ENCODE data around the gene CAMTA1.

The CAMTA1 gene

DNA sequence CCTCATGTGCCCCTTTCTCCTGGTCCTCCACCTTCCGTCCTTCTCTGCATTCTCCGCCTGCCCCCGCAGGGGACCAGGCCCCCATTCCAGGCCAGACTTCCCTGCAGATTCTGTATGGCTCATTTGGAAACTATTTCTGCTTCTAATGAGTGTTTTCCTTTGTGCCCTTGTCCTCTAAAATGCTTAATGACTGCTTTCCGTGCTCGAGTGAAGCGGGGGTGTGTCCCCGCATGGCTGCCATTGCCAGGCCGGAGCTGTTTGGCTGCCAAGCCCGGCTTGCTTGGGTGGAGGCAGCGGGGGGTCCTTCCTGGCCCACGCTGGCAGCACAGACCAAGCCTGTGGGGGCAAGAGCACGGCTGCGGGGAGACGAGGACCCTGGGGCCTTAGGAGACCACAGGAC is 686.6 kb downstream of the CAMTA1 start:
- no peak for DNase-seq (ENCODE audit: low read depth, low spot score)

DNA sequence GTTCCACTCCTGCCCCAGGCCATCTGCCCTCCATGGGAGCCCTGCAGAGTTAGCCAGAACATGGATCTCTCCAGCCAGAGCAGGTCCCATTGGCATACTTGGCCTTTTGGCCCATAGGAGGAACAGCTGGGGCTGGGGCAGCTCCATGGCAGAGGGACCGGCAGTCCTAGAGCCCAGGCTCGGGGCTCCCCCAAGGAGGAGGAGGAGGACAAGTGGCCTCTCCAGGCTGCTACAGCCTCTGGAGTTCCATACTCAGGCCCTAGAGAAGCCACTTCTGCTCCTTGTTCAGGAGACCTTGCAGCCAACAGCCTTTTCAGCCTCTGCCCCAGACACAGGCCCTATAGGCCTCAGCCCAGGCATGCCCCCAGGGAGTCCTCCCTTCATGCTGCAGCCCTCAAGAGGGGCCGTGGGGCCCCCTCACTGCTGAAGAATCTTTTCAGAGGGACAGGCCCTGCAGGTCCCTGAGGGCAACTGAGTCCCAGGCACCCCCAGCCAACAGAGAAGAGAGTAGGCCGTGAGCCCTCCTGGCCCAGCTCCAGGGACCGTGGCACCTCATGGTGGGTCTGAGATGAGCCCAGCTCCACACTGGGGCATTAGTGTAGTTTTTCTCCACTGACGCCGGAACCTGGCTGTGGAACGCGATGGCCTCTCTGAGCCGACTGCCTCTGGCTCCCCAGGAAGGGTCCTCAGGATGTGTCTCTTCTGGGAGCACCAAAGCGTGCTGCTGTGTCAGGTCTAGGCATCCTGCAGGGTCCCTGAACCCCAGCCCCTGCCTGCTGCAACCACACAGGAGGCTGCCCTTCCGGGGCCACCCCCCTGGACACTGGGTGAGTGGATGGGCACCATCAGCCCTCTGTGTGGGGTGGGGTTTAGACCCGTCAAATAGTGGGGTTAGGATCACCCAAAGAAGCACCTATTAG is 688.2 kb downstream of the CAMTA1 start:
- no peak for DNase-seq (ENCODE audit: low read depth, low spot score)

DNA sequence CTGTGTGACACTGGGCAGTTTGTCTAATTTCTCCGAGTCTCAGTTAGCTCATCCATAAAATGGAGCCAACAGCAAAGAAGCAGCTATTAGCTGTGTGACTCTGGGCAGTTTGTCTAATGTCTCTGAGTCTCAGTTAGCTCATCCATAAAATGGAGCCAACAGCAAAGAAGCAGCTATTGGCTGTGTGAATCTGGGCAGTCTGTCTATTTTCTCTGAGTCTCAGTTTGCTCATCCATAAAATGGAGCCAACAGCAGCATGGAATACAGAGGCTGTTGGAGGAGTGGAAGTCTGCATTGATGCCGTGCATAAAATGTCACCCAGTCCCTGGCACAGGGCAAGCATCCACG is 688.9 kb downstream of the CAMTA1 start:
- no peak for DNase-seq (ENCODE audit: low read depth, low spot score)

- DNase-seq (ENCODE audit: low read depth, low spot score): no peak
Observed at GRCh38 chr1:7474786-7475502, 689.7 kb downstream of the CAMTA1 start.

DNA sequence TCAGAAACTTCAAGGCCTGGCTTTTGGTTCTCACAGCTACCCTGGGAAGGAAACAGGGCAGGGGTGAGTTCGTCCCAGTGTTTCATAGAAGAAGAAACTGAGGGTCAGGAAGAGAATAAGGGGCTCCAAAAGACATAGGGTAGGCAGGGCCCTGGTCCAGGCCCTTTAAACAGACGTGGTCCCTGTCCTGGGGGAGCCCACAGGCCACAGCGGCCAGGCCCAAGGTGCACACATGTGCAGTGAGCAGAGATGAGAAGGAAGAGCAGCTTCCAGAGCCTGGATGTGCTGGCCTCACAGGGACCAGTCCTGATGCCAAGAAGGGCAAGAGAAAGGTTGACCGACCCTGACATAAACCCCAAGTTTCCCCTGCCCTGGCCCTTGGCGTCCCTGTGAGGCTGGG is 690.4 kb downstream of the CAMTA1 start:
- DNase-seq (ENCODE audit: low read depth, low spot score): no peak

DNA sequence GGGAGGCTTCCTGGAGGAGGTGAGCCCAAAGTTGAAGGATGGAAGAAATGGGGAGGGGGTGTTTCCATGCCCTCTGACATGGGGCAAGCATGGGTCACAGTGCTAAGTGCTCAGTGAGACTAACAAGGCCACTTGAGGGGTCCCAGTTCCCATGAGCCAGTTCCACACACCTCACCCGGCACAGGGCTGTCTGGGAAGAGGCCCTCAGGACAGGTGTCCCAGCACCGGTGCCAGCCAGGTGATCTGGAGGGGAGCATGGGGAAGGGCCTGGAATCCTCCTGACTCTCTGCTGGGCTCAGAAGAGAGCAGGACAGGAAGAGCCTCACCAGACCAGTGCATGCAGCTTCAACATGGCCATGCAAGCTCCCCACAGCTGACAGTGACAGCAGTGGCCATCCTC is 691.1 kb downstream of the CAMTA1 start:
- DNase-seq (ENCODE audit: low read depth, low spot score): no peak

GRCh38 chr1:7476861-7477547 is 691.8 kb downstream of the CAMTA1 start:
- DNase-seq (ENCODE audit: low read depth, low spot score): no peak

GRCh38 chr1:7477593-7477992 is 692.3 kb downstream of the CAMTA1 start:
- DNase-seq (ENCODE audit: low read depth, low spot score): no peak

DNA sequence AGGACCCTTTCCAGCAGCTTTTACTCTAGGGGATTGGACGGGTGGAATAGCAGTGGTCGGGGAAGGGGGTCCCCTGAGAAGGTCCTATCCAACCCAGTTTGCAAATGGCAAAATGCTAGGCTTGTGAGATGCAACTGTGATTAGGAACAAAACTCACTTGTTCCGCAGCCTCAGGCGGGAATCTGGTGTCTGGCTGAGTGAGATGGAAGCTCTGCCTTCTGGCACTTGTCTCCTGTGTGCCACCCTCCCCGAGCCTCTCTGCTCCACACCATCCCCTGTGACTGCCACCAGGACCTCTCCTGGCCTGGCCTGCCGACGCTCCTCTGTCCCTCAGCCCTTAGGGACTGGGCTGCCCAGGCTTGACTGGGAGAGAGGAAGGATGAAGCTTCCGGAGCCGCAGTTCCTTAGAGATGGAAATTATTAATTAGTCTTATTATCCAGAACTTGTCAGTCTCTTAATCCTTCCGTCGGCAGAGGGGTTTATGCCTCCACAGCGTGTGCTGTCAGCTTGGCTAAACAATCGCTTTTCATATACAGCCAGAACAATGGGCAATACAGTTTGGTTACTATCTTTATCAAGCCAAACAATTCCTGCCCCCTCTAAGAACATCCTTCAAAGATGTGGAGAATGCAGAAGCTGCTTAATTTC is 693.0 kb downstream of the CAMTA1 start:
- no peak for DNase-seq (ENCODE audit: low read depth, low spot score)

- no peak for DNase-seq (ENCODE audit: low read depth, low spot score)
Observed at GRCh38 chr1:7478809-7479499, 693.7 kb downstream of the CAMTA1 start.

DNA sequence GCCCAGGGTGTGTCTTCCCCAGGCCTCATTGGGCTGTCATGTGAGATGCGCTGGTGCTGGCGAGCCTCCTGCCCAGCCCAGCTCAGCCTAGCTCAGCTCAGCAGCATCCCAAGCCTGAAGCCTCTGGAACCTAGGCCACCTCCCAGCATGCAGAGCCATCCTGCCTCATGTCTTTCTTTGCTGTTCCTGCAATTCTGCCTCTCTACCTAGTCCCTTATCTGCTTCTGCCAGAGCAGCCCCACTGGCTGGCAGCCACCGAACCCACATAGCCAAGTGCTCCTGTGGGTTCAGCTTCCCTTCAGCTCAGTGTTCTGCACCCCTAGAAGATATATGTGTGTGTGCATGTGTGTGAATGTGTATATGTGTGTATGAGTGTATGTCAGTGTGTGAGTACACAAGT is 694.3 kb downstream of the CAMTA1 start:
- DNase-seq (ENCODE audit: low read depth, low spot score): no peak

- no peak for DNase-seq (ENCODE audit: low read depth, low spot score)
Observed at GRCh38 chr1:7481194-7481593, 695.9 kb downstream of the CAMTA1 start.

DNA sequence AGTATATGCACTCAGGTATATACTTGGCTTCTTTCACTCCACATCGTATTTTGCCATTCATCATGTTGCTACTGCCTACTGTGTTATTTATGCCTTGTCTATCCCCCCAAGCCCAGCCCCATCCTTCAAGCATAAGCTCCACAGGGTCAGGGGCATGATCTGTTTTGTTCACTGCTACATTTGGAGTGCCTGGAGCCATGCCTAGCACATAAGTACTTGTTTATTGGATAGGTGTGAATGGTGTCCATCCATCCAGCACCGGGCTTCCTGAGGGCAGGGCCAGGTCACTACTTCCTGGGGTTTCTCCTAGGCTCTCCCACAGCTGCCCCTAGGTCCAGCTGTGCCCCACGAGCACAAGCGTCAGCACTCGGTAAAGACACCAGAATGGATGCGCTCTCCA is 696.8 kb downstream of the CAMTA1 start:
- DNase-seq (ENCODE audit: low read depth, low spot score): no peak

GRCh38 chr1:7482772-7483495 is 697.7 kb downstream of the CAMTA1 start:
- DNase-seq (ENCODE audit: low read depth, low spot score): no peak

DNA sequence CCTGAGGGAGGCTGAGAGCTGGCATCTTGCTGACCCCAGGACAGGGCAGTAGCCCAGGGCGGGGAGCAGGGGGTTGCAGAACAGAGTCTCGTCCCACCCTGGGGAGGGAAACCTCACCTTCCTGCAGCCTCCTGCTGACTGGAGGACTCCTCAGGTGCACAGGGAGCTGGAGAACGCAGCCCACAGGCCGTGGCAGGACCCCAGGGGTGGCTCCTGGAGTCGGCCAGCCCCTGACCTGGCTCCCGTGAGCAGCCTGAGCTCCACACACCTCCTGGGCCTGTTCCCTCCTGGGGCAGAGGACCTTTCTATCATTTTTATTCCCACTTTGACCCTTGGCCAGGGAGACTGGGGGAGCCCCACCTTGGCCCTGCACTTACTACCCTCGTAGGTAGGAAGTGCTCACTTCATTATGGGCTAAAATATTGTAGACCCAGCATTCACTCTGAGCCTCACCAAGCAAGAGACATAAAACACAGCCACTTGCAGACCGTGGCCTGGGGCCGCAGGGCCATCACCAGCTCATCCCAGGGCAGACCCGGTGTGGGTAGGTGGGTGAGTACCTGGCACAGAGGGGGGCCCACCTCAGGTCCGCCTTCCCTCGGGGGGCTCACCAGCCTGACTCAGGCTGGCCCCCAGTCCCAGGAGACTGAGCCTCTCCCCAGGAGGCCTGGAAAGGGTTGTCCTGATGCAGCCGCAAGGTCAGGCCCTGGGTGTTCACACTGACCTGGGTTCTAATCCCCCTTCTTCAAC is 698.6 kb downstream of the CAMTA1 start:
- DNase-seq (ENCODE audit: low read depth, low spot score): no peak

- DNase-seq (ENCODE audit: low read depth, low spot score): no peak
Observed at GRCh38 chr1:7485086-7485780, 700.0 kb downstream of the CAMTA1 start.

DNA sequence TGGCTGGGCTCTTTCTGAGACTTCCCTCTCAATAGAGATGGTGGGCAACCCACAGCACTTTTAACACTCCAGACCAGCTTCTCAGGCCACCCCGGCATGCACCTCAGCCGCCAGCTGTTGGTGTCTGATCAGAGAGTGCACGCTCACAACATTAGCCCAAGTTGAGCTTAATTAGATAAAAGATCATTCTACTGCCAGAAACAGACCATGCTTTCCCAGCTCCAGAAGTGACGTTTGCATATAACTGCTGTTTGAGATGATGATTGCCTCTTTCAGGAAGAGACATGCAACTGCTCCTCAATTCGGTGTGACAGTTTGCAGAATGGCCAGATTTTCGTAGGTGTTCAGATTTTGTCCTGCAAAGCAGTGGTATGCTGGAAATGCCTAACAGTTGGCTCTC is 700.6 kb downstream of the CAMTA1 start:
- DNase-seq (ENCODE audit: low read depth, low spot score): no peak

DNA sequence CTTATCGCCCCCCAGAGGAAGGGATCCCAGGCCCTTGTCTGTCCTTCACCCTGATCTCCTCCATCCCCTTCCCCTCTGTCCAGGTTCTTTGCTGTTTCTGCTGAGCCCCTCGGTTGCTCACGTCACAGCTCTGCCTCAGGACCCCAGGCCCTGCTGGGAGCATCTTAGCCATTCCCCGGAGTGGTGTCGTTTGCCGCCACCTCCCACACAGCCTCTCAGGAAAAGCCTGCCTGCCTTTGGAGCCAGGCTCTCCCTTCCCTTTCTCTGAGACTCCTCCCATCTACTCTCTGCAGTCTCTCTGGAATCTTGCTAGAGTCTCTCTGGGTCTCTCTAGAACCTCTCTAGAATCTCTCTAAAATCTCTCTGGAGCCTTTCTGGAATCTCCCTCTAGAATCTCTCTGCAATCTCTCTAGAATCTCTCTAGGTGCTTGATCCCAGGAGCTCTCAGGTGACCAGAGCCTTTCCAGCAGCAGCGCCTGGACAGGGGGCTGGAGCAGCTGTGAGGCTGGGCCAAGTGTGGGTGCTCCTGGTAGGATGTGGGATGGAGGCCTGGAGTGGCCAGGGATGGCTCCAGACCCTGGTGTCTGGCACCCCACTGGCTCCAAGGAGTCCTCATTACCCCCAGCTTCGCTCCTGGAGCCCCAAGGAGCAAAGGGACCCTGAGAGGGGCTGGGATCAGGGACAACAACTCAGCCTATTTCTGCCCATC is 702.7 kb downstream of the CAMTA1 start:
- no peak for DNase-seq (ENCODE audit: low read depth, low spot score)

DNA sequence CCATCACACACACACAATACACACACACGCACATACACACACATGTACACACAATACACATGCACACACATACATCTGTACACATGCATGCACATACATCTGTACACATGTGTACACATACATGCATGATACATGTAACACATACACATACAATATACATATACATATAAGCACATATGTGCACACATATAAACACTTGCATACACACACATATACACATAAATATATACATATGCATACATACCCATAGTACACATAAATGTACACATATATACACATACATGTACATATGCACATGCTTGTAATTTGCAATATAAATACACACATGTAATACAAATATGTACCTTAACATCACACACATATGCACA is 703.2 kb downstream of the CAMTA1 start:
- no peak for DNase-seq (ENCODE audit: low read depth, low spot score)

Data from iPS DF 19.7 (cell line).